ENCODE results near the gene KCTD13.
"Not testable (repeated sequence)": the region's sequence is repeated elsewhere in the genome, so short reads cannot be mapped to it uniquely, and the experiment has no call there.

KCTD13 gene

GRCh38 chr16:29877266-29877961, 48.6 kb downstream of the KCTD13 start:
- DNase-seq (ENCODE audit: low read depth): no peak

DNA sequence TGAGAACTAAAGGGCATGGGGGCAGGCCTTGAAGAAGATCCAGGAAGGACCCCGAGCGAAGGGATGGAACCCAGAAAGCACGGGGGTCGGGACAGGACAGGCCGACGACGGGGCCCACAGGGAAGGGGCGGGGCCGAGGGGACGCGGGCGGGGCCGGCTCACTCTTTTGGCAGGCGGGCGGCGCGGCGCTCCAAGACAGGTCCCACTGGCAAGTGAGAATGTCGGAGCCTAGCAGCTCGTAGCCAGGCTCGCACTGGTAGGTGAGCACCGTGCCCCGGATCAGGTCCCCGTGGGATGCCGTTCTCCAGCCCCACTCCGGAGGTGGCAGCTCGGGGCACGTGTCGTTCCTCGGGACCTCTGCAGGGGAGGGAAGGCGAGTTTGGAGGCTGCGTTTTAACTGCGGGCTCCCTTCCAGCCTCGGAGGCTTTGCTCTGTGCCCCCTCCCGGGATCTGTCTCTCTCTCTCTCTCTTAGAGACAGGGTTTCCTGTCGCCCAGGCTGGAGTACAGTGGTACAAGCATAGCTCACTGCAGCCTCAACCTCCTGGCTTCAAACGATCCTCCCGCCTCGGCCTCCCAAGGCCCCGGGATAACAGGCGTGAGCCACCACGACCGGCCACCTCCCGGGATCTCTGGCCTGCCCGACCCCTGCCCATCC, 49.3 kb downstream of the KCTD13 start:
- DNase-seq (ENCODE audit: low read depth): peak; percentile 17

- no peak for DNase-seq (ENCODE audit: low read depth)
Observed at GRCh38 chr16:29876217-29876593, 49.8 kb downstream of the KCTD13 start.

DNA sequence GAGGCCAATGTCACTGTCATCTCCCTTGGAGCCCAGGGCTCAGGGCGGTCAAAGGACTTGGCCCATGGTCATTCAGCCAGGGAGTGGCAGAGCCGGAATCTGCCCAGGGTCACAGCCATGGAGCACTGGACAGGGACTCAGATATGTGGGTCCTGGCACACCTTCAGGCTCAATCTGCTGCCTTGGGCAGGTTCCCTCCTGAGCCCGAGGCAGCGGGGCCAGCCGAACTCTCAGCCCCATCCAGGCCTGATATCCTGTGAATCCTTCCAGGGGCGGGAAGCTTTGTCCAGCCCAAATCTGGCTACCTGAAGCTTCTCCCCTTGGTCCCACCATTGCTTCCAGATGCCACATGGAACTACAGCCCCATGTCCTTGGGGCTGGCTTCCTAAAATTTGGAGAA, 50.8 kb downstream of the KCTD13 start:
- DNase-seq (ENCODE audit: low read depth): no peak

GRCh38 chr16:29873319-29873718, 52.7 kb downstream of the KCTD13 start:
- no peak for DNase-seq (ENCODE audit: low read depth)

DNA sequence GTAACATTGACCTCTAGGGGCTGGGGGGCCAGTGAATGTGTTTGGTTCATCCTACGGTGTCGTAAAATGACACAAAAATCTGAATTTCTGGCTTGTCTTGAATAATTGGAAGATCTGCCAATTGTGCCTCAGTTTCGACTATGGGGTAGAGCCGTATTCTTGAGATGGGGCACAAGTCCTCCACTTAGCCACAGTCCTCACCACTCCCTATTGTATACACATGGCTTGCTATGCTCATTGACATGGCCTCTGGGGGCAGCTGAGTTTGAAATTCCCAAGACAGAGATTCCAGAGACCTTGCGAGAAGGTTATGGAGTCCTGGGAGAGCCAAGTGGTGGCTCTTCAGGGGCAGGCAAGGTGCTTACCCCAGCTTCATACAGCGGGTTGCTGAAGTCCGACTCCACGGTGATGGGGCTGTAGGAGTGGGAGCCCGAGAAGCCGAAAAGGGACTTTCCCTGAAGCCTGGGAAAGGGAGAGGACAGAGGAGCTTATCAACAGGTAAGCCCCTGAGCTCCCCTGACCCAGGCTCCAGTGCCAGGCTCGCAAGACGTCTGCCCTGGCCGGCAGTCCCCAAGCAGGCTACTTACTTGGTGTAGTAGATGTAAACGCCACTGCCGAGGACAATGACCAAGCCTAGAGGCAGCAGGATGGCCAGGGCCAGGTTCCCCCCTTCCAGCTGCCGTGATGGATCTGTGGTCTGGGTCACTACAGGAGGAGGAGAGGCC, 54.0 kb downstream of the KCTD13 start:
- DNase-seq (ENCODE audit: low read depth): no peak

DNA sequence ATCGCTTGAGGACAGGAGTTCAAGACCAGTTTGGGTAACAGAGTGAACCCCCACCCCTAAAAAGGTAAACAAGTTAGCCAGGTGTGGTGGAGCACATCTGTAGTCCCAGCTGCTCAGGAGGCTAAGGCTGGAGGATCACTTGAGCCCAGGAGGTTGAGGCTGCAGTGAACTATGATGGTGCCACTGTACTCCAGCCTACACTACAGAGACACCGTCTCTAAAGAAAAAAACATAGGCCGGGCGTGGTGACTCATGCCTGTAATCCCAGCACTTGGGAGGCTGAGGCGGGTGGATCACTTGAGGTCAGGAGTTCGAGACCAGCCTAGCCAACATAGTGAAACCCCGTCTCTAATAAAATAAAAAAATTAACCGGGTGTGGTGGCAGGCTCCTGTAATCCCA, 57.0 kb downstream of the KCTD13 start:
- not testable (repeated sequence) for DNase-seq (ENCODE audit: low read depth)

- no peak for DNase-seq (ENCODE audit: low read depth)
Observed at GRCh38 chr16:29868396-29869009, 57.5 kb downstream of the KCTD13 start.

DNA sequence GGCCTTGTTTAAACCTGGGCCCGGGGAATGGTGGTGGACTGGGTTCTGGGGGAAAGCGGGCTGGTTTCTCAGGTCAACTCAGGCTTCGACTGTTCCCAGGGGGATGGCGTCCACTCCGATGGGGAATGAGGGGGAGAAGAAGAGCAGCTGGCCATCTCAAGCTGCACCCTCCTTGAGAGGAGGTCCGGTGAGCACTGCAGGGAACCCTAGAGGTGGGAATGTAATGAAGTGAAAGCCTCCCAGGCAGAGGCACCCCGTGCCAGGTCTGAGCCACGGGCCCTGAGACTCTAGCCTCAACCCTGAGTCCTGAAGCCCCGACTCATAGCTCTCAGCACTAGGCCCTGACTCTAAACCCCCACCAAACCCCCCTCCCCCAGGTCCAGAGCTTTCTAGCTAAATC, 61.8 kb downstream of the KCTD13 start:
- no peak for DNase-seq (ENCODE audit: low read depth)

DNA sequence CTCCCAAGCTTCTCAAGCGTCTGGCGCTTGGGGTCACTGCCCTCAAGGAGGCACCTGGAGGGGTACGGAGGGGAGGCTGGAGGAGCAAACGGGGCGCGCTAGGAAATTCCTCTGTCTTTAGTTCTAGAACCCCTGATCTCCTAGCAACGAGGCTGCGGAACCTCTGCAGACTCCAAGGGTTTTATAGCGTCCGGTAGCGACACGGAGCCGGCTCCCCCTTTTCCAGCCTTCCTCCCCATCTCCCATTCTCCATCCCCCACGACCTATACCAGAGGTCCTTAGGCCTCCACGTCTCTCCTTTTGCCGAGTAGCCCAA, 62.4 kb downstream of the KCTD13 start:
- no peak for DNase-seq (ENCODE audit: low read depth)

GRCh38 chr16:29862884-29863668, 63.0 kb downstream of the KCTD13 start, which contains the start of gene CDIPT:
Gene CDIPT (minus strand): TSS chr16:29863226. CDS start chr16:29862857, 369 bp downstream.
- DNase-seq (ENCODE audit: low read depth): peak; percentile 91

DNA sequence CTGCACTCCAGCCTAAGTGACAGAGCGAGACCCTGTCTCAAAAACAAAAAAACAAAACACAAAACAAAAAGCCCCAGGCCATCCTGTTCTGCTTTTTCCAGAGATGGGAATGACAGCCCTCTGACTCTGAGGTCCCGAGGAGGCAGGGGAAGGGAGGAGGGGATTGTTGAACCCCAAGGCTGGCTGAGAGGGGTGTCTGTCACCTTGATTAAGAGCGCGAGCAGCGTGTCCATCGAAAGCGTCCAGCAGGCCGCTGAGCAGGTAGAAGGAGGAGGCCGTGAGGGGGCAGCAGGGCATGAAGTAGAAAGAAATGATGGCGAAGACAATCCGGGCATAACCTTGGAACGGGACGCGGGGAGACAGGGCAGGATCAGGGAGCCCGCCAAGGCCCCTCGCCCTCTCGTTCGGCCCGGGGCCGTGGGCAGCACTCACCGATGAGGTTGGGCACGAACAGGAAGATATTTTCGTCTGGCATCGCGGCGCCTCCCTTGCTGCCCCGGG, 63.6 kb downstream of the KCTD13 start:
- no peak for DNase-seq (ENCODE audit: low read depth)

DNA sequence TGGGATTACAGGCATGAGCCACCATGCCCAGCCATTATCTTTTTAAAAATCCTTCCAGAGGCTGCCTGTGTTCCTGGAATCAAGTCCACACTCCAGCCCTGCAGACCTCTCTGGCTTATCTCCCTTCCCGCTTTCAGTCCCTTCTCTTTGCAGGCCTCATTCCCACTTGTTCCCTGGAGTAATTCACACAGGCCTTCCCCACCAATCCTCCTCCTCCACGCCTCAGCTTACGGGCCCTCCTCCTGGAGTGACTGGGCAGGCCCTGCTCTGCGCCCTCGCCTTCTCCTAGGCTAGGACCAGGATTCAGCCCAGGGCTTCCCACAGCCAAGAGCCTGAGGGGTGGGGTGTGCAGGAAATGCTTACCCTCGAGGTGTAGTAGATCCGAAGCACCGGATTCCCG, 65.8 kb downstream of the KCTD13 start:
- DNase-seq (ENCODE audit: low read depth): no peak

DNA sequence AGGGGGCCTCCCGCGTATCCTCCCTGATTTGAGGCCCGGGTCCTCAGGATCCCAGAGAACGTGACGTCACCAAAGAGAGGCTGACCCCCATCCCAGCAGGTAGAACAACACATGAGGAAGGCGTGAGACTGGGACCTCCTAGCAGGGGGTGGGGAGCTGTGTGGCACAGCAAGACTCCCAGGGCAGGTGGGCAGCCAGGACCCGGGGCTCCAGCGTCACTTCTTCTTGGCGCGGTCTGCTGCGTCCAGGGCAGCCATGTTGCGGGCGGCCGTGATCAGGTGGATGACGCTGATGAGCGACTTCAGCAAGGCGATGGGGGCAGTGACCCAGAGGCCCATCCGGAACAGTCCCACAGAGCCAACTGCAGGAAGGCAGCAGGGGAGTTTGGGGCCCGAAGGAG, 67.1 kb downstream of the KCTD13 start:
- DNase-seq (ENCODE audit: low read depth): no peak

GRCh38 chr16:29858149-29858849, 67.7 kb downstream of the KCTD13 start:
- DNase-seq (ENCODE audit: low read depth): no peak

DNA sequence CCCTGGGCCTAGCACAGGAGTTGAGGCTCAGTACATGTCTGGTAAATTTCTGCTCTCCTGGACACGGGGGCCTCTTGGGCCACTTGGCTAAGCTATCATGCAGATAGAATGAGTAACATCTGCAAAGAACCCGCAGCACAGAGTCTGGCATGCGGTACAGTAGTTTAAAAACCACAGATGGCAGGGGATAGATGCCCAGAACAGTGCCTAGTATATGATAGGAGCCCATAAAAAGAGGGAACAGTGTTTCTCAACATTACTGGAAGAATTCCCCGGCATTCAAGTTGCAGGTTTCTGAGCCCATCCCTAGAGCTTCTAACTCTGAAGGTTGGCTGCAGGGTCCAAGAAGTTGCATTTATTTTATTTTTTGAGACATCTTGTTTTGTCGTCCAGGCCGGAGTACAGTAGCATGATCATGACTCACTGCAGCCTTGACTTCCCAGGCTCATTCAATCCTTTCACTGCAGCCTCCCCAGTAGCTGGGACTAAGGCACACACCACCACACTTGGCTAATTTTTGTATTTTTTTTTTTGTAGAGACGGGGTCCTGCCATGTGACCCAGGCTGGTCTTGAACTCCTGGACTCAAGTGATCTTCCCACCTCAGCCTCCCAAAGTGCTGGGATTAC, 68.8 kb downstream of the KCTD13 start:
- DNase-seq (ENCODE audit: low read depth): no peak
